GM12872 (cell line): Measurements from ENCODE around the gene TNRC6C.

ENCODE experiments used
- TF ChIP-seq, protein P1 (sequence below): IDR thresholded peaks from 3 replicates; pipeline ENCODE4 v1.5.1; 2011; ENCODE audit warnings: low read depth, mild to moderate bottlenecking, low read length, moderate library complexity; ENCODE audit not compliant: insufficient read depth

The TNRC6C gene

DNA sequence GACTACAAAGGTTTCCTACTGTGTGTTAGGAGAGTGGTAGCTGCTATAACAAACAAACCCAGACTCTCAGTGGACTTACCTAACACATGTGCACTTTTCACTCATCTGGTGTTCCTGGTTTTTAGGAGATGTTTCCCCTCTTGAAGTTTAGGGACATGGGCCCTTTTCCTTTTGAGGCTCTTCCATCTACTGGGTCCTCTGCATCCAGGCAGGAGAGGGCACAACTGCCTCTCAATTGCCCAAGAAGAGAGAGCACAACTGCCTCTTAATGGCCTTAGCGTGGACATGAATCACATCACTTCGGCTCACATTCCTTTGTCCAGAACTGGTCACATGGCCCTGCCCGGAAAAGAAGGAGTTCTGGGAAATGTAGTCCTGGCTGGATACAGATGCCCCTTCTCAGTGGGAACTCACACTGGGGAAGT, 9.8 kb upstream of the TNRC6C start:
- TF ChIP-seq, protein P1, sequence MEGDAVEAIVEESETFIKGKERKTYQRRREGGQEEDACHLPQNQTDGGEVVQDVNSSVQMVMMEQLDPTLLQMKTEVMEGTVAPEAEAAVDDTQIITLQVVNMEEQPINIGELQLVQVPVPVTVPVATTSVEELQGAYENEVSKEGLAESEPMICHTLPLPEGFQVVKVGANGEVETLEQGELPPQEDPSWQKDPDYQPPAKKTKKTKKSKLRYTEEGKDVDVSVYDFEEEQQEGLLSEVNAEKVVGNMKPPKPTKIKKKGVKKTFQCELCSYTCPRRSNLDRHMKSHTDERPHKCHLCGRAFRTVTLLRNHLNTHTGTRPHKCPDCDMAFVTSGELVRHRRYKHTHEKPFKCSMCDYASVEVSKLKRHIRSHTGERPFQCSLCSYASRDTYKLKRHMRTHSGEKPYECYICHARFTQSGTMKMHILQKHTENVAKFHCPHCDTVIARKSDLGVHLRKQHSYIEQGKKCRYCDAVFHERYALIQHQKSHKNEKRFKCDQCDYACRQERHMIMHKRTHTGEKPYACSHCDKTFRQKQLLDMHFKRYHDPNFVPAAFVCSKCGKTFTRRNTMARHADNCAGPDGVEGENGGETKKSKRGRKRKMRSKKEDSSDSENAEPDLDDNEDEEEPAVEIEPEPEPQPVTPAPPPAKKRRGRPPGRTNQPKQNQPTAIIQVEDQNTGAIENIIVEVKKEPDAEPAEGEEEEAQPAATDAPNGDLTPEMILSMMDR = no peak

DNA sequence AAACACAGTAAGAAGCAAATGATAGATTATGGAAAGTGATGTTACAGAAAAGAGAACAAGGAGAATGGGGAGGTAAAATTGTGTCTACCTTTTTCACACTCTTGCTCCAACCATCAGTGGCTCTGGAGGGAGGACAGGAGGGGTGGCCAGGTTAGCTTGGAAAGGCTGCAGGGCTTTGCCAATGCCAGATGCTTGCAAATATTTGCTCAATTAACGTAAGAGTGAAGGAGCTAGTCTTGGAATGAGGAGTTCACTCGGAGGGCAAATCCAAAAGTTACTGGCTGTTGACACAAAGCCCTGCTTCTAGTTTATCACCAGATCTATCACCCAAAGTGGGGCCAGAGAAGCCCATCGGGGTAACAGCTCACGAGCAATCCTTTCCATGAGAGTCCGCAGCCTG, 7.4 kb upstream of the TNRC6C start:
- TF ChIP-seq, protein P1 = no peak

DNA sequence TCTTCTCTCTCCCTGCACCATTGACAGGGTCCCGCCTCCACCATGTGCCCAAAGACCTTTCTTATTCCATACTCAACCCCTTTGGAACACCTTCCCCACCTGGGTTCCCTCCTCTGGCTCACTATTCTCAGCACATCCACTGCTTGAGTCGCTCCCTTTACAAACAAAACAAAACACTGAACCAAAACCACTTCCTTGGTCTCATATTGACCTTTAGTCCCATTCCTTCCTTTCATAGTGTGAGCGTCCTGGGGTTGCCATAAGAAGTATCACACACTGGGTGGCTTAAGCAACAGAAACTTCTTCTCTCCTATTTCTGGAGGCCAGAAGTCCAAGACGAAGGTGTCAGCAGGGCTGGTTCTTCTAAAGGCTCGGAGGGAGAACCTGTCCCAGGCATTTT, 6.1 kb upstream of the TNRC6C start:
- TF ChIP-seq, protein P1 = no peak

DNA sequence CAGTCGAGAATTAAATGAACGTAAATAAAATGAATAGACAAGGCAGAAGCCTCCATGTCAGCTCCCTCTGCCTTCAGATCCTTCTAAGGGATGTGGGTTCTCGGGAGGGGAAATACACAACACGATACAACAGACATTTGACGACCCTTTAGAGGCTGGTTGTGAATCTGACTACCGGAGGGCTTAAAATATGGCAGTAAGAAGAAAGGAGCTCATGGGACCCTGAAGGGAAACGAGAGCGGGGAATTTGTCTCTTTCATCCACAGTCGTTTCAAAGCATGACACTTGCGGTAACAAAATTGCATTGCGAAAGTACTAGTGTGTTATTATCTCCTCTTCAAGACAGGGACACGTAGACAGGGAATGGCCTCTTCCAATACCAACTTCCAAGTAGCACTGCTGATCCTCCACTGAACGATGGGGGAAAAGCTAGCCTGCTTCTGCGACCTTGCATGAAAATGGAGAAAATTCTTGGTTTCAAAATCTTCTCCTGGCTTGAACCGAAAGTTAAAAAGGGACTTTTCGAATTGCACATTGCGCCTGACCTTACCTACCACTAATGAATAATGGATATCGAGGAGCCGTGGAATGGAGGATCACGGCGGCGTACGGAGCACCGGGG, 1.2 kb upstream of the TNRC6C start:
- TF ChIP-seq, protein P1 = no peak

DNA sequence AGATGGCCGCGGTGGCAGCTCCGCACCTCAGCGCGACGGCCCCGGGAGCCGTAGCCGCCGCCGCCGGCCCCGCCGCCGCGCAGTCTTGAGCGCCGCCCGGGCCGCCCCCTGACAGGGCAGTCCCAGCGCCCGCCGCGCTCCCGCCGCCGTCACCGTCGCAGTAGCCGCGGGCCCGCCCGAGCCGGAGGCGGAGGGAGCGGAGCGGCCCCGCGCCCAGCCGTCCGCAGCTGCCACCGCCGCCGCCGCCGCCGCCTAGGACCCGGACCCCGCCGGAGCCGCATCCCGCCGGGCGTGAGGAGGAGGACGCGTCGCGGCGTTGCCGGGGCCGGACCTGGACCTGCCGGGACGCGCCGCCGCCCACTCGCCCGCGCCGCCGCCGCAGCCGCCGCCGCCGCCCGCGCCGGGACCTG, 218 bp downstream of the TNRC6C start:
- TF ChIP-seq, protein P1 = no peak

DNA sequence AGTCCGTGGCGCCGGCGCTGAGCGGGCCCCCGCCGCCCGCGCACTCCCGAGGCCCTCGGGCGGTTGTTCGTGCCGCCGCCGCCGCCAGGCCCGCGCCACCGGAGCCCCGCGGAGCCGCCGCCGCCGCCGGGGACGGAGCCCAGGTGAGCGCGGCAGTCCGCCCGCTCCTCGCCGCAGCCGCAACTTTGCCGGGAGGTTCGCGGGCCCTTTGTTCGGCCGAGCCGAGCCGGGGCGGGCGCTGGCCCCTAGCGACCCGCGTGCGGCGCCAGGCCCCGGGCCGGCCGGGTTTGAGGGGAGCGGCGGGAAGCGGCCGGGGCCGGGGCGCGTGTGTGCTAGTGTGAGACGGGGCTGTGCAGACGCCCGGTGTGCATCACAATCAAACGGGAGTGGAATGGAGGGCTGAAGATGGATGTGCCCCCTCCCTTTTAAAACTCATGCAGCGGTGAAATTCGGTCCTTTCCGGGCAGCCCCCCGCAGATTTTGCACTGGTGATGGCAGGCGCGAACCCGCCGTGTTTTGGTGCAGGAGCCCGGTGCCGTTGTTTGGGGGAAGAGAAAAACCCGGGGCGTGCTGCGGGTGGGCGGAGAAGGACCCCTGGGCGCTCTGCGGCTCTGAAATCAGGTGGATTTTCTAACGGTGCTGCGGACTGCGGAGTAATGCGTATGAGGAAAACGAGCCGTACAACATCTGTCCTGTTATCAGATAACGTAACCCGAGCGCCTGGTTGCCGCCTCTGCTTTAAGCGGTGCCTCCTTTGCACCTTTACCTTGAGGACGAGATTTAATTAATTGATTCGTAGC, 823 bp downstream of the TNRC6C start:
- TF ChIP-seq, protein P1 = no peak

DNA sequence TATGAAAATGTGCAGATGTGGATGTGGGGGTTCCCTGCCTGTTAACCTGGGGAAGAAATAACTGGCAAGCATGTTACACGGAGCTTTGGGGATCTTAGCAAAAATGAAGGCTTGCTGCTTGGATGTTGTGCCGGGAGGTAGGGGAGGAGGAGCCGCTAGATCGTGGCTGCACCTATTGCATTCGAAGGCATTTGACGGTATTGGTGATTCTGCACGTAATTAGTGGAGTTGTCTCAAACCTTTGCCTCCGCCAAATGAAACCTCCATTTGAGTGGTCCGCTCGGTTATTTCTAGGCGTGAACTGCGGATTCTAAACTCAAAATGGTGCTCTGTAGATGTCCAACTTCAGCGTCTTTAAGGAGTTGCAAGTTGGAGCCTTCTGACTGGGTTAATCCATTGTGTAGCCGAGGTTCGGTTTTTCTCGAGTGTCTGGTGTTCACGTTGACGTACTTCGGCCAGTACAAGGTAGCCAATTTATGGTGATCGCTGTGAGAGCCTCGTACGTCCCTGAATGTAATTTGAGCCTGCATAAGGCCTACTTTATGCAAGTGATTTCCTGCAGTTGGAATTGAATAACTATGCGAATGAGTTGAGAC, 1.5 kb downstream of the TNRC6C start:
- TF ChIP-seq, protein P1 = no peak
